GM21423 (cell line): ENCODE data around the gene KRT72.

Experiments
- ATAC-seq: cut with Tn5 transposase; IDR thresholded peaks from one replicate; pipeline ENCODE4 v1.9.1; 2021; ENCODE audit warnings: mild to moderate bottlenecking, moderate library complexity; ENCODE audit not compliant: unreplicated experiment

The KRT72 gene

GRCh38 chr12:52600941-52601481 lies at the start of gene KRT72:
Gene KRT72, minus strand, starts transcription at chr12:52601463. Its CDS starts 11 bp downstream, at chr12:52601452.
- ATAC-seq: no peak

- no peak for ATAC-seq
These were observed 49.3 kb upstream of the KRT72 start for GRCh38 chr12:52650520-52651081.

GRCh38 chr12:52649066-52649465 lies 47.8 kb upstream of the KRT72 start:
- ATAC-seq: no peak

- no peak for ATAC-seq
These were observed 46.8 kb upstream of the KRT72 start for GRCh38 chr12:52648012-52648550.

GRCh38 chr12:52647601-52648000 lies 46.3 kb upstream of the KRT72 start:
- no peak for ATAC-seq

- ATAC-seq: no peak
These were observed 45.4 kb upstream of the KRT72 start for GRCh38 chr12:52646613-52647012.

- no peak for ATAC-seq
These were observed 44.7 kb upstream of the KRT72 start for GRCh38 chr12:52645982-52646381.

- no peak for ATAC-seq
These were observed 44.0 kb upstream of the KRT72 start for GRCh38 chr12:52645120-52645761.

GRCh38 chr12:52644078-52644415 lies 42.8 kb upstream of the KRT72 start:
- ATAC-seq: no peak

GRCh38 chr12:52643233-52644077 lies 42.2 kb upstream of the KRT72 start:
- ATAC-seq: no peak

GRCh38 chr12:52641468-52641867 lies 40.2 kb upstream of the KRT72 start:
- no peak for ATAC-seq

GRCh38 chr12:52637299-52637698 lies 36.0 kb upstream of the KRT72 start:
- no peak for ATAC-seq

GRCh38 chr12:52636592-52637258 lies 35.5 kb upstream of the KRT72 start:
- ATAC-seq: no peak

- no peak for ATAC-seq
These were observed 34.9 kb upstream of the KRT72 start for GRCh38 chr12:52636189-52636588.

GRCh38 chr12:52634266-52635056 lies 33.2 kb upstream of the KRT72 start:
- ATAC-seq: no peak

- no peak for ATAC-seq
These were observed 32.1 kb upstream of the KRT72 start for GRCh38 chr12:52633383-52633782.

GRCh38 chr12:52632656-52633055 lies 31.4 kb upstream of the KRT72 start:
- ATAC-seq: no peak

- no peak for ATAC-seq
These were observed 30.6 kb upstream of the KRT72 start for GRCh38 chr12:52631676-52632459.

- no peak for ATAC-seq
These were observed 30.0 kb upstream of the KRT72 start for GRCh38 chr12:52631264-52631663.
